H1 (cell line): ENCODE data around the gene ILDR2. TPM values are rescaled to one million over a fixed set of nuclear protein-coding genes. Genes with fewer than 3 reads are reported as not detected.

ENCODE experiments used
- CTCF ChIA-PET: fragments of 300-600 bp; sonication (Branson Sonifier 250); formaldehyde crosslinking; loops from one replicate; lab custom pipeline; 2021; ENCODE audit not compliant: partially characterized antibody; lab: Charles Lee
- POLR2A ChIA-PET: fragments of 300-600 bp; sonication (Branson Sonifier 250); formaldehyde crosslinking; loops from one replicate; lab custom pipeline; 2021; ENCODE audit warnings: inconsistent platforms; ENCODE audit not compliant: partially characterized antibody; lab: Charles Lee
- DNase-seq, 2 experiments: peaks; one replicate each; pipeline versions ENCODE4 v3.0.0 to v3.0.0-alpha.2; 2010 to 2022; ENCODE audit warnings: low spot score in 2 of 2, low read depth in 1 of 2, mixed read lengths in 1 of 2
- FAIRE-seq: peaks from 2 replicates; lab custom pipeline; 2011; peaks lifted over from hg19 to GRCh38; lab: Jason Lieb, UNC
- H2AFZ ChIP-seq: 2 replicates; pipeline ENCODE4 v1.8.1; 2012; ENCODE audit warnings: low read length, inconsistent platforms
- H2AK5ac ChIP-seq: 2 replicates; pipeline ENCODE4 v1.6.1; 2013; ENCODE audit warnings: low read depth, low read length
- H2BK120ac ChIP-seq: replicated peaks from 2 replicates; pipeline ENCODE3; 2013; ENCODE audit warnings: low read depth, low read length, inconsistent platforms
- H2BK12ac ChIP-seq: 2 replicates; pipeline ENCODE4 v1.6.1; 2013; ENCODE audit warnings: low read depth, low read length
- H2BK15ac ChIP-seq: 2 replicates; pipeline ENCODE4 v1.6.1; 2013; ENCODE audit warnings: low read length
- H2BK20ac ChIP-seq: 2 replicates; pipeline ENCODE4 v1.6.1; 2013; ENCODE audit warnings: low read length
- H2BK5ac ChIP-seq: 2 replicates; pipeline ENCODE4 v1.6.1; 2013; ENCODE audit warnings: low read depth, low read length
- H3K14ac ChIP-seq: 2 replicates; pipeline ENCODE4 v1.6.1; 2013; ENCODE audit warnings: inconsistent platforms; ENCODE audit not compliant: insufficient read length
- H3K18ac ChIP-seq: 2 replicates; pipeline ENCODE4 v1.6.1; 2013; ENCODE audit warnings: low read length; ENCODE audit errors: extremely low read depth
- H3K23ac ChIP-seq: 2 replicates; pipeline ENCODE4 v1.6.1; 2013; ENCODE audit warnings: inconsistent platforms; ENCODE audit not compliant: insufficient read length
- H3K23me2 ChIP-seq: 2 replicates; pipeline ENCODE4 v1.6.1; 2013; ENCODE audit warnings: low read depth, low read length
- H3K27ac ChIP-seq: 2 replicates; pipeline ENCODE4 v1.6.1; 2011; ENCODE audit warnings: low read depth, low read length, inconsistent platforms
- H3K27me3 ChIP-seq, 4 experiments: replicated peaks in 1 of 4; 1 replicate in 1 of 4; 2 replicates in 3 of 4; pipeline versions ENCODE4 v1.6.1 to v1.8.1; 2011 to 2013; ENCODE audit warnings: low read length in 3 of 4, mild to moderate bottlenecking in 3 of 4, inconsistent platforms in 2 of 4, mixed read lengths in 2 of 4, moderate library complexity in 1 of 4; ENCODE audit not compliant: control insufficient read depth in 3 of 4, insufficient read depth in 3 of 4; ENCODE audit errors: extremely low read depth in 1 of 4
- H3K36me3 ChIP-seq, 4 experiments: 2 replicates each; pipeline versions ENCODE4 v1.6.1 to v1.8.1; 2011 to 2013; ENCODE audit warnings: mild to moderate bottlenecking in 4 of 4, low read length in 3 of 4, moderate library complexity in 2 of 4, control low read depth in 1 of 4, inconsistent platforms in 1 of 4; ENCODE audit not compliant: insufficient read depth in 4 of 4, control insufficient read depth in 2 of 4
- H3K4ac ChIP-seq: replicated peaks from 2 replicates; pipeline ENCODE3; 2013; ENCODE audit warnings: low read length, low read depth, mixed read lengths, inconsistent platforms; ENCODE audit not compliant: insufficient read length
- H3K4me1 ChIP-seq, 4 experiments: replicated peaks in 1 of 4; 1 replicate in 1 of 4; 2 replicates in 3 of 4; pipeline versions ENCODE4 v1.6.1 to v1.8.1; 2011 to 2013; ENCODE audit warnings: low read length in 3 of 4, inconsistent platforms in 2 of 4, mixed read lengths in 1 of 4; ENCODE audit not compliant: insufficient read depth in 4 of 4, control insufficient read depth in 3 of 4
- H3K4me2 ChIP-seq, 2 experiments: 2 replicates each; pipeline versions ENCODE4 v1.6.1 to v1.8.1; 2011 to 2013; ENCODE audit warnings: low read depth in 2 of 2, low read length in 2 of 2, control low read depth in 1 of 2, inconsistent platforms in 1 of 2, mild to moderate bottlenecking in 1 of 2; ENCODE audit not compliant: insufficient read depth in 1 of 2
- H3K4me3 ChIP-seq, 4 experiments: fragments of 200-600, 300-600 bp in 1 of 4; sonication (generic), shearing (Covaris generic), sonication (Bioruptor Twin) in 1 of 4; 2 replicates each; pipeline versions ENCODE4 v1.5.1 to v1.8.1; 2011 to 2016; ENCODE audit warnings: low read length in 4 of 4, low read depth in 3 of 4, control low read depth in 2 of 4, inconsistent platforms in 2 of 4, mild to moderate bottlenecking in 2 of 4, mixed read lengths in 1 of 4, moderate library complexity in 1 of 4; ENCODE audit not compliant: insufficient read depth in 2 of 4; ENCODE audit errors: extremely low read depth in 1 of 4
- H3K56ac ChIP-seq: replicated peaks from 2 replicates; pipeline ENCODE3; 2013; ENCODE audit warnings: low read depth, mild to moderate bottlenecking, mixed read lengths, low read length, inconsistent platforms; ENCODE audit not compliant: insufficient read length
- H3K79me1 ChIP-seq: 2 replicates; pipeline ENCODE4 v1.6.1; 2013; ENCODE audit warnings: low read depth, low read length, control low read depth
- H3K79me2 ChIP-seq, 2 experiments: 2 replicates each; pipeline versions ENCODE4 v1.6.1 to v1.8.1; 2012 to 2013; ENCODE audit warnings: low read length in 2 of 2, mild to moderate bottlenecking in 2 of 2, inconsistent platforms in 1 of 2; ENCODE audit not compliant: insufficient read depth in 2 of 2, control insufficient read depth in 1 of 2
- H3K9ac ChIP-seq, 4 experiments: replicated peaks in 1 of 4; 1 replicate in 1 of 4; 2 replicates in 3 of 4; pipeline versions ENCODE4 v1.6.1 to v1.8.1; 2011 to 2013; ENCODE audit warnings: low read depth in 3 of 4, low read length in 3 of 4, control low read depth in 2 of 4, mild to moderate bottlenecking in 2 of 4, moderate library complexity in 2 of 4, inconsistent platforms in 1 of 4; ENCODE audit errors: extremely low read depth in 1 of 4
- H3K9me3 ChIP-seq, 2 experiments: 2 replicates each; pipeline versions ENCODE4 v1.6.1 to v1.8.1; 2012 to 2013; ENCODE audit warnings: mild to moderate bottlenecking in 2 of 2, moderate library complexity in 2 of 2, control low read depth in 1 of 2, inconsistent platforms in 1 of 2, low read depth in 1 of 2, low read length in 1 of 2, mixed read lengths in 1 of 2; ENCODE audit not compliant: insufficient read depth in 2 of 2
- H4K20me1 ChIP-seq, 2 experiments: replicated peaks in 1 of 2; 2 replicates each; pipeline versions ENCODE3 to v1.8.1; 2011 to 2013; ENCODE audit warnings: inconsistent platforms in 2 of 2, low read length in 2 of 2, mild to moderate bottlenecking in 1 of 2; ENCODE audit not compliant: insufficient read depth in 2 of 2, control insufficient read depth in 1 of 2
- H4K5ac ChIP-seq: 2 replicates; pipeline ENCODE4 v1.6.1; 2013; ENCODE audit warnings: low read length, low read depth, mixed read lengths, inconsistent platforms; ENCODE audit not compliant: insufficient read length
- H4K8ac ChIP-seq: 2 replicates; pipeline ENCODE4 v1.8.0; 2013; ENCODE audit warnings: mild to moderate bottlenecking, moderate library complexity, low read length, inconsistent platforms; ENCODE audit not compliant: insufficient read depth; ENCODE audit errors: extremely low read depth
- H4K91ac ChIP-seq: replicated peaks from 2 replicates; pipeline ENCODE3; 2013; ENCODE audit warnings: low read length, mixed read lengths, inconsistent platforms; ENCODE audit not compliant: insufficient read length
- BACH1 ChIP-seq: IDR thresholded peaks from 2 replicates; pipeline ENCODE4 v1.6.1; 2012; ENCODE audit warnings: low read length, improper control_type of control experiment
- GTF2F1 ChIP-seq: IDR thresholded peaks from 2 replicates; pipeline ENCODE4 v1.6.1; 2012; ENCODE audit warnings: low read depth, low read length, improper control_type of control experiment, borderline replicate concordance
- MAFK ChIP-seq: IDR thresholded peaks from 2 replicates; pipeline ENCODE4 v1.6.1; 2012; ENCODE audit warnings: low read depth, mild to moderate bottlenecking, improper control_type of control experiment, low read length
- RBBP5 ChIP-seq: IDR thresholded peaks from 2 replicates; pipeline ENCODE4 v1.7.1; 2012; ENCODE audit warnings: low read depth, mild to moderate bottlenecking, inconsistent platforms, low read length, moderate library complexity, borderline replicate concordance
- SRF ChIP-seq: IDR thresholded peaks from 2 replicates; pipeline ENCODE4 v1.6.1; 2011; ENCODE audit warnings: mild to moderate bottlenecking, low read depth, low read length, moderate library complexity
- WGBS, 2 experiments: shearing (Covaris generic) in 1 of 2; methylation state at CpG; one replicate each; pipeline versions ENCODE4 v1.1.6 to v1.1.7; 2013 to 2015; ENCODE audit warnings: low lambda C conversion rate in 2 of 2, mixed read lengths in 2 of 2, inconsistent platforms in 1 of 2, low coverage in 1 of 2, missing lambda C conversion rate in 1 of 2; ENCODE audit not compliant: insufficient replicate concordance in 2 of 2, insufficient coverage in 1 of 2, insufficient read length in 1 of 2; ENCODE audit errors: extremely low coverage in 1 of 2, missing lambda C conversion rate in 1 of 2; 5-methylcytosine and 5-hydroxymethylcytosine counted together
- polyA plus RNA-seq, 7 experiments: library from polyadenylated mRNA; depleted of rRNA in 3 of 7; stranded (reverse) in 5 of 7; unstranded in 2 of 7; fragments of >200 nt in 5 of 7; fragments of 200-250 nt in 2 of 7; gene quantifications; 1 replicate in 5 of 7; 2 replicates in 1 of 7; 4 replicates in 1 of 7; pipeline versions ENCODE4 v1.2.1 to v1.2.3, GENCODE V29; 2011 to 2013; ENCODE audit warnings: missing spikeins in 2 of 7, mixed read lengths in 2 of 7
- total RNA-seq: library from RNA; stranded (reverse); fragmentation: NEBNext Ultra II Directional; extraction: Animal tissue kit (Norgen Biotek cat#: 25700); gene quantifications from 2 replicates; pipeline ENCODE4 v1.2.1, GENCODE V29; 2021

The ILDR2 gene
- total and polyA plus RNA-seq, 2 of the 8 experiments (the other 6 are each of a cell fraction or from before 2014, with no cell fraction given): 0.85 to 0.86 TPM

DNA sequence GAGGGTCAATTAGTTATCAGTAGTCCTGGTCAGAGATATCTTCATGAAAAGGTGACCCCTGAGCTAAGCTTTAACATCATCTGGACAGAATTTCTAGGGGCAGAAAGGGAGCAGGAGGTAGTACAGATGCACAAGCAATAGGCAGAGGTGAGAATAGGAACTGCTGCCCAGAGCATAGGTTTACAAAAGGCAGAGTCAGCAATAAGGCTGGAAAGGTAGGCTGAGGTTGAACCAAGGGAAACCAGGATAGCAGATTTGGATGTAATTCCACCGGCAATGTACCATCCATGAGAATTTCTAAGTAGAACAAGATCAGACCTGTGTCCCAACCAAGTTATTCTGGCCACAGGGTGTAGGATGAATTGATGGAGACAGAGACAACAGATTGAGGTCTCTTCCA, 6.2 kb upstream of the ILDR2 start:
- H2BK5ac ChIP-seq: no peak overlapping the region
- no peak overlapping the region for H3K9ac ChIP-seq
- no peaks in the 10 kb centered on the region for H3K36me3 ChIP-seq
- no peaks in the 10 kb centered on the region for H3K9me3 ChIP-seq
- no peak overlapping the region for H2AFZ ChIP-seq
- no peak overlapping the region for H3K4me2 ChIP-seq
- H3K79me1 ChIP-seq: no peaks in the 10 kb centered on the region
- no peak overlapping the region for H4K5ac ChIP-seq
- no peak overlapping the region for H3K27ac ChIP-seq
- DNase-seq (no peak), FAIRE-seq (no peak)
- ChIA-PET POLR2A (no interaction called here), CTCF (interaction anchor here (1.3 kb wide), 2 partner anchors 69 to 73 kb away, joined by 3 to 4 read pairs; no protein-coding TSS in a partner anchor)
- no peak overlapping the region for H2BK120ac ChIP-seq
- H3K23me2 ChIP-seq: no peaks in the 10 kb centered on the region; the same call in 1 of the 2 replicates
- WGBS, 2 experiments: 100% methylated on average over 1 of the region's 1 CpG; no CpG with 5 or more reads in 1 of the 2 experiments
- no peak overlapping the region for H2AK5ac ChIP-seq
- no peak overlapping the region for H2BK15ac ChIP-seq
- H2BK20ac ChIP-seq: no peak overlapping the region
- no peaks in the 10 kb centered on the region for H3K79me2 ChIP-seq
- H2BK12ac ChIP-seq: no peak overlapping the region
- H3K56ac ChIP-seq: no peak overlapping the region
- H3K4ac ChIP-seq: no peak overlapping the region
- no peak overlapping the region for H4K8ac ChIP-seq
- no peak overlapping the region for H3K14ac ChIP-seq
- H4K20me1 ChIP-seq: no peaks in the 10 kb centered on the region
- H3K23ac ChIP-seq: no peak overlapping the region
- no peak overlapping the region for H3K18ac ChIP-seq
- no peak overlapping the region for H4K91ac ChIP-seq
- H3K27me3 ChIP-seq: peaks cover 6 to 11% (median 10%) of the 10 kb centered on the region in 4 experiments
- H3K4me3 ChIP-seq: no peak overlapping the region
- no peaks in the 10 kb centered on the region for H3K4me1 ChIP-seq
- TF ChIP-seq BACH1 (no peak), SRF (no peak), RBBP5 (no peak), MAFK (no peak), GTF2F1 (no peak)
